ENCODE data around the gene ZNF185. TPM values are rescaled to one million over a fixed set of nuclear protein-coding genes. Genes with fewer than 3 reads are reported as not detected.

Gene ZNF185
- total and polyA plus RNA-seq, 4 experiments from 2014 or later: 2.0 to 2.9 (median 2.4) TPM

GRCh38 chrX:152869972-152870371, 27.9 kb upstream of the ZNF185 start:
- Mint-ChIP-seq H3K27ac (peak overlapping the region in 1 of 7 donors; percentile 7), H3K4me3 (no peak overlapping the region), H3K4me1 (peaks cover 8 to 14% (median 9%) of the 10 kb centered on the region in 4 donors), H3K36me3 (peaks cover 9 to 28% of the 10 kb centered on the region in 2 donors), H3K27me3 (no peaks in the 10 kb centered on the region), H3K9me3 (no peaks in the 10 kb centered on the region)
- CTCF ChIA-PET (ENCODE audit: partially characterized antibody): no interaction called here
- H3K27me3 ChIP-seq (ENCODE audit: insufficient read depth, low read length): no peaks in the 10 kb centered on the region
- intact Hi-C loops (cut with micrococcal nuclease): no loop called here
- H3K36me3 ChIP-seq (ENCODE audit: insufficient read depth, low read length): no peaks in the 10 kb centered on the region
- no peaks in the 10 kb centered on the region for H3K9me3 ChIP-seq (ENCODE audit: control insufficient read depth in 1 of 2, low read length in 2 of 2)
- H3K27ac ChIP-seq (ENCODE audit: low read depth, low read length): no peak overlapping the region
- DNase-seq: no peak
- POLR2A ChIA-PET (ENCODE audit: partially characterized antibody): no interaction called here
- no peaks in the 10 kb centered on the region for H3K4me1 ChIP-seq (ENCODE audit: insufficient read depth, low read length)
- H3K4me3 ChIP-seq (ENCODE audit: low read length in 2 of 2): no peak overlapping the region

GRCh38 chrX:152871260-152871659, 26.6 kb upstream of the ZNF185 start:
- intact Hi-C loops (cut with micrococcal nuclease): no loop called here
- H3K27me3 ChIP-seq (ENCODE audit: insufficient read depth, low read length): no peaks in the 10 kb centered on the region

GRCh38 chrX:152872522-152872921, 25.3 kb upstream of the ZNF185 start:
- Mint-ChIP-seq H3K9me3 (no peaks in the 10 kb centered on the region), H3K36me3 (peaks cover 9 to 20% of the 10 kb centered on the region in 2 donors), H3K27ac (peak overlapping the region in 2 of 7 donors; percentile 11 to 60), H3K4me1 (peaks cover 8 to 14% (median 9%) of the 10 kb centered on the region in 4 donors), H3K4me3 (no peak overlapping the region), H3K27me3 (peaks cover 0 to 2% of the 10 kb centered on the region in 2 donors)
- POLR2A ChIA-PET (ENCODE audit: partially characterized antibody): no interaction called here
- no peak for DNase-seq
- Histone ChIP-seq H3K4me3 (ENCODE audit: low read length in 2 of 2) (no peak overlapping the region), H3K27me3 (ENCODE audit: insufficient read depth, low read length) (no peaks in the 10 kb centered on the region), H3K27ac (ENCODE audit: low read depth, low read length) (no peak overlapping the region), H3K36me3 (ENCODE audit: insufficient read depth, low read length) (no peaks in the 10 kb centered on the region), H3K4me1 (ENCODE audit: insufficient read depth, low read length) (no peaks in the 10 kb centered on the region), H3K9me3 (ENCODE audit: control insufficient read depth in 1 of 2, low read length in 2 of 2) (no peaks in the 10 kb centered on the region)
- intact Hi-C loops (cut with micrococcal nuclease): no loop called here
- CTCF ChIA-PET (ENCODE audit: partially characterized antibody): no interaction called here

More at GRCh38 chrX:152871260-152871659, 26.6 kb upstream of the ZNF185 start:
- Histone ChIP-seq H3K4me1 (ENCODE audit: insufficient read depth, low read length) (no peaks in the 10 kb centered on the region), H3K9me3 (ENCODE audit: control insufficient read depth in 1 of 2, low read length in 2 of 2) (no peaks in the 10 kb centered on the region), H3K36me3 (ENCODE audit: insufficient read depth, low read length) (no peaks in the 10 kb centered on the region), H3K27ac (ENCODE audit: low read depth, low read length) (no peak overlapping the region), H3K4me3 (ENCODE audit: low read length in 2 of 2) (no peak overlapping the region)
- Mint-ChIP-seq H3K4me1 (peaks cover 8 to 14% (median 9%) of the 10 kb centered on the region in 4 donors), H3K36me3 (peaks cover 9 to 24% of the 10 kb centered on the region in 2 donors), H3K27me3 (no peaks in the 10 kb centered on the region), H3K4me3 (no peak overlapping the region), H3K9me3 (no peaks in the 10 kb centered on the region), H3K27ac (peak overlapping the region in 1 of 7 donors; percentile 61)
- CTCF ChIA-PET (ENCODE audit: partially characterized antibody): no interaction called here
- POLR2A ChIA-PET (ENCODE audit: partially characterized antibody): no interaction called here
- no peak for DNase-seq

GRCh38 chrX:152873361-152873760, 24.5 kb upstream of the ZNF185 start:
- H3K27ac Mint-ChIP-seq: peak overlapping the region in 2 of 7 donors; percentile 1 to 50
- no peak overlapping the region for H3K27ac ChIP-seq (ENCODE audit: low read depth, low read length)
- POLR2A ChIA-PET (ENCODE audit: partially characterized antibody): no interaction called here
- intact Hi-C loops (cut with micrococcal nuclease): no loop called here
- H3K4me3 ChIP-seq (ENCODE audit: low read length in 2 of 2): no peak overlapping the region
- peaks cover 0 to 2% of the 10 kb centered on the region in 2 donors for H3K27me3 Mint-ChIP-seq
- H3K4me1 ChIP-seq (ENCODE audit: insufficient read depth, low read length): no peaks in the 10 kb centered on the region
- H3K36me3 Mint-ChIP-seq: peaks cover 11 to 19% of the 10 kb centered on the region in 2 donors
- no peak overlapping the region for H3K4me3 Mint-ChIP-seq
- CTCF ChIA-PET (ENCODE audit: partially characterized antibody): no interaction called here
- no peaks in the 10 kb centered on the region for H3K9me3 Mint-ChIP-seq
- H3K36me3 ChIP-seq (ENCODE audit: insufficient read depth, low read length): no peaks in the 10 kb centered on the region
- H3K4me1 Mint-ChIP-seq: peaks cover 8 to 14% (median 9%) of the 10 kb centered on the region in 4 donors
- no peaks in the 10 kb centered on the region for H3K9me3 ChIP-seq (ENCODE audit: control insufficient read depth in 1 of 2, low read length in 2 of 2)
- H3K27me3 ChIP-seq (ENCODE audit: insufficient read depth, low read length): no peaks in the 10 kb centered on the region
- no peak for DNase-seq

GRCh38 chrX:152876931-152877840, 20.7 kb upstream of the ZNF185 start:
- no peaks in the 10 kb centered on the region for H3K36me3 ChIP-seq (ENCODE audit: insufficient read depth, low read length)
- no peak overlapping the region for H3K4me3 ChIP-seq (ENCODE audit: low read length in 2 of 2)
- no peak overlapping the region for H3K27ac ChIP-seq (ENCODE audit: low read depth, low read length)
- intact Hi-C loops (cut with micrococcal nuclease): no loop called here
- ChIA-PET CTCF (ENCODE audit: partially characterized antibody) (no interaction called here), POLR2A (ENCODE audit: partially characterized antibody) (no interaction called here)
- Mint-ChIP-seq H3K36me3 (peaks cover 0 to 3% of the 10 kb centered on the region in 2 donors), H3K4me3 (no peak overlapping the region), H3K9me3 (no peaks in the 10 kb centered on the region), H3K27me3 (peaks cover 0 to 2% of the 10 kb centered on the region in 2 donors), H3K4me1 (peaks cover 2 to 7% (median 3%) of the 10 kb centered on the region in 4 donors), H3K27ac (no peak overlapping the region)
- no peaks in the 10 kb centered on the region for H3K27me3 ChIP-seq (ENCODE audit: insufficient read depth, low read length)
- no peaks in the 10 kb centered on the region for H3K9me3 ChIP-seq (ENCODE audit: control insufficient read depth in 1 of 2, low read length in 2 of 2)
- DNase-seq: no peak
- no peaks in the 10 kb centered on the region for H3K4me1 ChIP-seq (ENCODE audit: insufficient read depth, low read length)

- intact Hi-C loops (cut with micrococcal nuclease): no loop called here
These were observed 18.7 kb upstream of the ZNF185 start for GRCh38 chrX:152878976-152879755.

GRCh38 chrX:152881289-152881688, 16.6 kb upstream of the ZNF185 start:
- H3K4me3 ChIP-seq (ENCODE audit: low read length in 2 of 2): no peak overlapping the region
- H3K27ac ChIP-seq (ENCODE audit: low read depth, low read length): no peak overlapping the region
- Mint-ChIP-seq H3K27me3 (peaks cover 2% of the 10 kb centered on the region in 2 donors), H3K36me3 (peaks cover 0 to 3% of the 10 kb centered on the region in 2 donors), H3K4me1 (no peaks in the 10 kb centered on the region), H3K4me3 (no peak overlapping the region), H3K9me3 (no peaks in the 10 kb centered on the region), H3K27ac (no peak overlapping the region)
- ChIA-PET CTCF (ENCODE audit: partially characterized antibody) (no interaction called here), POLR2A (ENCODE audit: partially characterized antibody) (no interaction called here)
- no peaks in the 10 kb centered on the region for H3K27me3 ChIP-seq (ENCODE audit: insufficient read depth, low read length)
- H3K36me3 ChIP-seq (ENCODE audit: insufficient read depth, low read length): no peaks in the 10 kb centered on the region
- no peaks in the 10 kb centered on the region for H3K4me1 ChIP-seq (ENCODE audit: insufficient read depth, low read length)
- no peak for DNase-seq
- intact Hi-C loops (cut with micrococcal nuclease): no loop called here
- no peaks in the 10 kb centered on the region for H3K9me3 ChIP-seq (ENCODE audit: control insufficient read depth in 1 of 2, low read length in 2 of 2)

More at GRCh38 chrX:152878976-152879755, 18.7 kb upstream of the ZNF185 start:
- Histone ChIP-seq H3K4me3 (ENCODE audit: low read length in 2 of 2) (no peak overlapping the region), H3K36me3 (ENCODE audit: insufficient read depth, low read length) (no peaks in the 10 kb centered on the region), H3K4me1 (ENCODE audit: insufficient read depth, low read length) (no peaks in the 10 kb centered on the region), H3K27ac (ENCODE audit: low read depth, low read length) (no peak overlapping the region), H3K9me3 (ENCODE audit: control insufficient read depth in 1 of 2, low read length in 2 of 2) (no peaks in the 10 kb centered on the region), H3K27me3 (ENCODE audit: insufficient read depth, low read length) (no peaks in the 10 kb centered on the region)
- no peak overlapping the region for H3K4me3 Mint-ChIP-seq
- no peak for DNase-seq
- POLR2A ChIA-PET (ENCODE audit: partially characterized antibody): no interaction called here
- H3K27me3 Mint-ChIP-seq: peaks cover 0 to 2% of the 10 kb centered on the region in 2 donors
- peaks cover 0 to 3% of the 10 kb centered on the region in 2 donors for H3K36me3 Mint-ChIP-seq
- no peaks in the 10 kb centered on the region for H3K9me3 Mint-ChIP-seq
- no peaks in the 10 kb centered on the region for H3K4me1 Mint-ChIP-seq
- CTCF ChIA-PET (ENCODE audit: partially characterized antibody): no interaction called here
- H3K27ac Mint-ChIP-seq: no peak overlapping the region

Data from CD4-positive, alpha-beta memory T cell (primary cell).